ENCODE measurements around the gene IQSEC1. TPM values are rescaled to one million over a fixed set of nuclear protein-coding genes. Genes with fewer than 3 reads are reported as not detected.

The IQSEC1 gene
- total RNA-seq, 1 donor from 2014 or later = 37.2 TPM

DNA sequence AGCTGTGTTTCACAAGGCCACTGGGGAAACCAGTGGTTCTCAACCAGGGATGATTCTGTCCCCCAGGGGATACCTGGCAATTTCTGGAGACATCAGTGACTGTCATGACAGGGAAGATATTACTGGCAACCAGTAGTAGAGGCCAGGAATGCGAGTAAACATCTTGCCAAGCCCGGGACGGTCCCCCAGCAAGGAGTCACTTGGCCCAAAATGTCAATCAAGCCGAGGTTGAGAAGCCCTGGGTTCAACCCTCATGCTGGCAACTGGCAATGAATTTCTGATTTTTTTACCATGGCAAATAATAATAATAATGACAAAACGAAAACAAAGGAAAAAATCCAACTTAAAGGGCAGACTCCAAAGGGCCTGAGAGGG lies 166.3 kb downstream of the IQSEC1 start:
- no peak overlapping the region for H3K27ac Mint-ChIP-seq (ENCODE audit: unreplicated experiment)
- H3K36me3 Mint-ChIP-seq (ENCODE audit: low read depth) = peaks cover 18% of the 10 kb centered on the region
- H3K9me3 Mint-ChIP-seq (ENCODE audit: low read depth) = no peaks in the 10 kb centered on the region
- no peak for DNase-seq (ENCODE audit: low spot score)
- no peak overlapping the region for H3K4me3 Mint-ChIP-seq (ENCODE audit: unreplicated experiment)
- H3K27me3 Mint-ChIP-seq (ENCODE audit: low read depth) = no peaks in the 10 kb centered on the region
- TF ChIP-seq, protein P1, sequence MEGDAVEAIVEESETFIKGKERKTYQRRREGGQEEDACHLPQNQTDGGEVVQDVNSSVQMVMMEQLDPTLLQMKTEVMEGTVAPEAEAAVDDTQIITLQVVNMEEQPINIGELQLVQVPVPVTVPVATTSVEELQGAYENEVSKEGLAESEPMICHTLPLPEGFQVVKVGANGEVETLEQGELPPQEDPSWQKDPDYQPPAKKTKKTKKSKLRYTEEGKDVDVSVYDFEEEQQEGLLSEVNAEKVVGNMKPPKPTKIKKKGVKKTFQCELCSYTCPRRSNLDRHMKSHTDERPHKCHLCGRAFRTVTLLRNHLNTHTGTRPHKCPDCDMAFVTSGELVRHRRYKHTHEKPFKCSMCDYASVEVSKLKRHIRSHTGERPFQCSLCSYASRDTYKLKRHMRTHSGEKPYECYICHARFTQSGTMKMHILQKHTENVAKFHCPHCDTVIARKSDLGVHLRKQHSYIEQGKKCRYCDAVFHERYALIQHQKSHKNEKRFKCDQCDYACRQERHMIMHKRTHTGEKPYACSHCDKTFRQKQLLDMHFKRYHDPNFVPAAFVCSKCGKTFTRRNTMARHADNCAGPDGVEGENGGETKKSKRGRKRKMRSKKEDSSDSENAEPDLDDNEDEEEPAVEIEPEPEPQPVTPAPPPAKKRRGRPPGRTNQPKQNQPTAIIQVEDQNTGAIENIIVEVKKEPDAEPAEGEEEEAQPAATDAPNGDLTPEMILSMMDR (IDR thresholded peaks at IDR 0.05) = no peak
- no peaks in the 10 kb centered on the region for H3K4me1 Mint-ChIP-seq (ENCODE audit: low read depth)

- Mint-ChIP-seq H3K4me1 (ENCODE audit: low read depth) (no peaks in the 10 kb centered on the region), H3K27me3 (ENCODE audit: low read depth) (no peaks in the 10 kb centered on the region), H3K27ac (ENCODE audit: unreplicated experiment) (no peak overlapping the region), H3K4me3 (ENCODE audit: unreplicated experiment) (no peak overlapping the region), H3K36me3 (ENCODE audit: low read depth) (peaks cover 18% of the 10 kb centered on the region), H3K9me3 (ENCODE audit: low read depth) (no peaks in the 10 kb centered on the region)
- no peak for DNase-seq (ENCODE audit: low spot score)
- TF ChIP-seq, protein P1 (IDR thresholded peaks at IDR 0.05) = no peak
Measured at GRCh38 chr3:12906141-12906915, 166.9 kb downstream of the IQSEC1 start.

- H3K4me1 Mint-ChIP-seq (ENCODE audit: low read depth) = no peaks in the 10 kb centered on the region
- H3K27me3 Mint-ChIP-seq (ENCODE audit: low read depth) = no peaks in the 10 kb centered on the region
- TF ChIP-seq, protein P1 (IDR thresholded peaks at IDR 0.05) = no peak
- no peaks in the 10 kb centered on the region for H3K9me3 Mint-ChIP-seq (ENCODE audit: low read depth)
- DNase-seq (ENCODE audit: low spot score) = no peak
- H3K36me3 Mint-ChIP-seq (ENCODE audit: low read depth) = peaks cover 19% of the 10 kb centered on the region
- no peak overlapping the region for H3K27ac Mint-ChIP-seq (ENCODE audit: unreplicated experiment)
- no peak overlapping the region for H3K4me3 Mint-ChIP-seq (ENCODE audit: unreplicated experiment)
Measured at GRCh38 chr3:12905316-12906071, 167.7 kb downstream of the IQSEC1 start.

- Mint-ChIP-seq H3K27ac (ENCODE audit: unreplicated experiment) (no peak overlapping the region), H3K36me3 (ENCODE audit: low read depth) (peaks cover 21% of the 10 kb centered on the region), H3K27me3 (ENCODE audit: low read depth) (no peaks in the 10 kb centered on the region), H3K9me3 (ENCODE audit: low read depth) (no peaks in the 10 kb centered on the region), H3K4me1 (ENCODE audit: low read depth) (no peaks in the 10 kb centered on the region), H3K4me3 (ENCODE audit: unreplicated experiment) (no peak overlapping the region)
- TF ChIP-seq, protein P1 (IDR thresholded peaks at IDR 0.05) = no peak
- DNase-seq (ENCODE audit: low spot score) = no peak
Measured at GRCh38 chr3:12904951-12905315, 168.3 kb downstream of the IQSEC1 start.

GRCh38 chr3:12903881-12904280 lies 169.3 kb downstream of the IQSEC1 start:
- no peaks in the 10 kb centered on the region for H3K4me1 Mint-ChIP-seq (ENCODE audit: low read depth)
- H3K4me3 Mint-ChIP-seq (ENCODE audit: unreplicated experiment) = no peak overlapping the region
- H3K27ac Mint-ChIP-seq (ENCODE audit: unreplicated experiment) = no peak overlapping the region
- H3K27me3 Mint-ChIP-seq (ENCODE audit: low read depth) = no peaks in the 10 kb centered on the region
- no peaks in the 10 kb centered on the region for H3K9me3 Mint-ChIP-seq (ENCODE audit: low read depth)
- TF ChIP-seq, protein P1 (IDR thresholded peaks at IDR 0.05) = no peak
- peaks cover 23% of the 10 kb centered on the region for H3K36me3 Mint-ChIP-seq (ENCODE audit: low read depth)
- DNase-seq (ENCODE audit: low spot score) = no peak
